UCSD-AML1 (cell line): Measurements from ENCODE around the gene PANK4.

ENCODE experiments used
- DNase-seq: peaks from one replicate; lab custom pipeline; 2025; ENCODE audit not compliant: unreplicated experiment; lab: John Stamatoyannopoulos, UW

Gene PANK4

DNA sequence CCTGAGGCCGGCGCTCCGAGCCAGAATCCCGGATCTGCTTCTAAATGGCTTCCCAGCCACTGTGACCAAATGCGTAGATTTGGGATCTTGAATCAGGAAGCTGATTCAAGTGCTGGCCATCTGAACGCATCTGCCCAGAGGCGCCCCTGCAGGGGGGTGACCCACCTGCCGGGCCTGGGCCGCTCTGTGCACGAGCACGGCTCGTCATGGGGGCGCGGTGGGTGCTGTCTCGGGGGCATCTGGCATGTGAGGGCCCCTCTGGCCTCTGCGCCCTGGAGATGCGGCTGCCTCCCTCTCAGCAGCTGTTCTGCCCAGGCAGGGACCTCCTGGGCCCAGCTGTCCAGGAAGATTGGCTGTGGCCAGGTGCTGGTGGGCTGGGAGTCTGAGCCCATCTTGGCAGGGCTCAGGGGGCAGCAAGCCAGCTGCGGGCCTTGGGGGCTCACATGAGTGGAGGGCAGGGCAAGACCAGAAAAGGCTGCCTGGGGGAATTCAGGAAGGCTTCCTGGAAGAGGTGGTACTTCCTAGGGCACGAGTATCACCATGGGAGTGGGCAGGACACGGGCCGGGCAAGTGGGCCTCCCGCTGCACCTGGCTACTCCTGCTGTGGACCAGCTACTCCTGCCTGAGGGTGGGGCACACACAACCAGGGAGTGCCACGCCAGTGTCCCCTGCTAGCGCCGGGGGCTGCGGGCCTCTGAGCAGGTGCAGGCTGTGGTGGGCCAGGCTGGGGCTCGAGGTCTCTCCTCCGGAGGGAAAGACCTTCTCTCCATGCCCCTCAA, 25.2 kb downstream of the PANK4 start:
- DNase-seq, result no peak

- DNase-seq, result no peak
Observed at GRCh38 chr1:2499986-2500596, 26.3 kb downstream of the PANK4 start.

- no peak for DNase-seq
Observed at GRCh38 chr1:2499260-2499659, 27.1 kb downstream of the PANK4 start.

DNA sequence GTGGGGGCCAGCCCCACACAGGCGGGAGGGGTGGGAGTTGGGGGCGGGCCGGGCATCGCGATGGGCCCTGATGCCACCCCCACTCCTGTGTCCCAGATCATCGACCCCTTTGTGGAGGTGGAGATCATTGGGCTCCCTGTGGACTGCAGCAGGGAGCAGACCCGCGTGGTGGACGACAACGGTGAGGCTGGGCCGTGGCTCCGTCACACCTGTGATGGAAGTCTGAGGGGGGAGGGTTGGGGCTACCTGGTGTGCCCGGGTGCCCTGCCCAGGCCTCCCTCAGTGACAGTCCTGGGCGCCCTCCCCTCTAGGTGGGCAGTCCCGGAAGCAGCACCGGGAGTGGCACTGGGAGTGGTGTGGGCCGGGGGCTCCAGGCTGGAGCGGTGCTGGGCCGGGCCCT, 27.7 kb downstream of the PANK4 start:
- DNase-seq, result no peak

DNA sequence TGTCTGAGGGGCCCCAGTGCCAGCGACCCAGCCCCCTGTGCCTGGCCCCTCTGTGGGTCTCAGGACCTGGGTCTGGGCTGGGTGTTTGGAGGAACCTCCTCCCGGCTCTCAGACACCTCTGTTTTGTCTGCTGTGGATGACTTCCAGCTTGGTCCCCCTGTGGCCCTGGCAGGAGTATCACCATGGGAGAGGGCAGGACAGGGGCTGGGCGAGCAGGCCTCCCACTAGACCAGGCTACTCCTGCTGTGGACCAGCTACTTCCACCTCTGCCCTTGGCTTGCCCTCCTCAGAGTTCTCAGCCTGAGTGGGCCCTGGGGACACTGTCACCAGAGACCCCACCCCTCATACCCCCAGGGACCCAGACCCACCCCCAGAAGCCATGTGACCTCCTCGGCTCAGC, 28.5 kb downstream of the PANK4 start:
- no peak for DNase-seq

DNA sequence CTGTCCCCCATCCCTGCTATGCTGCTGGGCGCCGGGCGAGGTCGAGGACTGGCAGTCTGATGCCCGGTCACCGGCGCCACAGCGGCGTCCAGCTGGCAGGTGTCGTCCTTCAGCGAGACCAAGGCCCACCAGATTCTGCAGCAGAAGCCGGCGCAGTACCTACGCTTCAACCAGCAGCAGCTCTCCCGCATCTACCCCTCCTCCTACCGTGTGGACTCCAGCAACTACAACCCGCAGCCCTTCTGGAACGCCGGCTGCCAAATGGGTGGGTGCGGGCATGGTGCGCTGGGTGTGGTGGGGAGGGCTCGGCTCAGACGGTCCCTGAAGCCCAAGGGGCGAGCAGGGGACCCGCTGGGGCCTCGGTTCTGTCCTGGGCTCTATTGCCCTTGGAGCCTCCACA, 29.6 kb downstream of the PANK4 start:
- DNase-seq, result no peak

- DNase-seq, result no peak
Observed at GRCh38 chr1:2496087-2496622, 30.2 kb downstream of the PANK4 start.

GRCh38 chr1:2495546-2495945, 30.9 kb downstream of the PANK4 start:
- no peak for DNase-seq

- no peak for DNase-seq
Observed at GRCh38 chr1:2495026-2495425, 31.4 kb downstream of the PANK4 start.

DNA sequence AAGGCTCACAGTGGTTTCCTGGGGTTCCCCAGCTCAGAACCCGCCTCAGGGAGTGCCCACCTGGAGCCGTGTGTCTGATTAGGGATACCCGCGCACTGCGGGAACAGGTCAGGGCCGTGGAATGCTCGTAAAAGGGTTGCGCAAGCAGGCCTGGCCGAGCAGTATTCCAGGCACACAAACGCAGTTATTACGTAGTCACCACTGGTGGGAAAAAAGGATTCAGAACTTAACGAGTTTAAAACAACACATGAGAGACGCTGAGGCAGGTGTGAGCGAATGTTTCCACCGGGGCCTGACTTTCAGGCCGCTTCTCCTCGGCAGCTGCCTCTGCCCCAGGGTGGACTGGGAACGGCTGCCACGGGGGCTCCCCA, 32.1 kb downstream of the PANK4 start:
- DNase-seq, result no peak

DNA sequence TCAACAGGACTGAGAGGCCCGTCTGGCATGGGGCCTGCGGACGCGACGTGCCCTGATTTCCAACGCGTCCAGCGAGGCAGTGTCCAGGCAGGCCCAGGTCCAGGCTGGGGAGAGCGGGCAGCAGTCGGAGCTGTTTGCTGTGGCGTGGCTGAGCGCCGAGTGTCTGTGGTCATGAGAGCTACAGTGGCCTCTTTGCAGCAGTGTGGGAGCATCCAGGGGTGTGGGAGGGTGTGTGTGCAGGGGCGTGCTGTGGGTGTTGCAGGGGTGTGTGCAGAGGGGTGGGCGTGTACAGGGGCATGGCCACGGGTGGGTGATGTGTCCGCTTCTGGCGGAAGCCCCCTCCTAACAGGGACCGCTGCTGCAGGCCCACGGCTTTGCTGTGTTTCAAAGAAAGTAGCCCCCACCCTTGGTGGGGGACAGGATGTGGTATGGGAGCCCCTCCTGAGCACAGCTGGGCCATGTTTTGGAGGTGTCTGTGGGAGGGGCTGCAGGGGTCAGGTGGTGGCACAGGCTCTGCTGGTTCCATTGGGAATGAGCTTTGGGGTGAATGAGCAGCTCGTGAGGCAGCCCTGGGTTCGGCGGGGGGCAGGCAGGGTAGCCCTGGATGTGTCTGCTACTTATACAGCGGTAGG, 32.6 kb downstream of the PANK4 start:
- DNase-seq, result no peak

- DNase-seq, result no peak
Observed at GRCh38 chr1:2493218-2493617, 33.2 kb downstream of the PANK4 start.

DNA sequence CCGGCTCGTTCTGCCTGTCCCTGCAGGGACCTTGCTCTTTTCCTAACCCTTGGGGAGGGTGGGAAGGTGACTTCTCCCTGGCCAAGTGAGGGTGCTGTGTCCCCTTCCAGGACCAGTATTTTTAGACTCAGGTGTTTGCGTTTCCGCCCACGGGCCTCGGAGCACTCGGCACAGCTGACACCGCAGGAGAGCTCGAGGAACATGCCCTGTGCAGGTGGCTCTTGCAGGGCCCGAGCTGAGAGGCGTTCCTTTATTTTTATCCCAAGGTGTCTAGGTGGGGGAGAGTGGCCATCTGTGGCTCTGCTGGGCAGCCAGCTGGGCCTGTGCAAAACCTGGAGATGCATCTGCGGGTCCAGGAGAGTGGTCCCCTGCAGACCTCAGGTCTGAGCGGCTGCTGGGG, 34.3 kb downstream of the PANK4 start:
- DNase-seq, result no peak

DNA sequence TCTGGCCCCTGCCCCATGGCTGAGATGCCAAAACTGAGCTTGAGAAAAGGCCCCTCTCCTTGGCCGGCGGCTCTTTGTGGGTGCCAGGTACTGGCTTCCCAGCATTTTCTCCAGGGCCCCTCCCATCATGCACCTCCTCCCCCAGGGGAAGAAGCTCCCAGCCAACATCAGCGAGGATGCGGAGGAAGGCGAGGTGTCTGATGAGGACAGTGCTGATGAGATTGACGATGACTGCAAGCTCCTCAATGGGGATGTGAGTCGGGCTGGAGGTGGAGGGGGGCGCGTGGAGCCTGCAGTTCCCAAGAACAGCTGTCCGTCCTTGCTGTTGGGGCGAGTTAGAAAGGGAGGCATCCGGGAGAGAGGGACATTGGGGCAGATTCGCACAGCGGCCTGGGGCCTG, 36.8 kb downstream of the PANK4 start:
- no peak for DNase-seq

GRCh38 chr1:2488688-2489087, 37.7 kb downstream of the PANK4 start:
- DNase-seq, result no peak

GRCh38 chr1:2486558-2486957, 39.8 kb downstream of the PANK4 start:
- DNase-seq, result no peak

GRCh38 chr1:2486041-2486440, 40.4 kb downstream of the PANK4 start:
- no peak for DNase-seq

DNA sequence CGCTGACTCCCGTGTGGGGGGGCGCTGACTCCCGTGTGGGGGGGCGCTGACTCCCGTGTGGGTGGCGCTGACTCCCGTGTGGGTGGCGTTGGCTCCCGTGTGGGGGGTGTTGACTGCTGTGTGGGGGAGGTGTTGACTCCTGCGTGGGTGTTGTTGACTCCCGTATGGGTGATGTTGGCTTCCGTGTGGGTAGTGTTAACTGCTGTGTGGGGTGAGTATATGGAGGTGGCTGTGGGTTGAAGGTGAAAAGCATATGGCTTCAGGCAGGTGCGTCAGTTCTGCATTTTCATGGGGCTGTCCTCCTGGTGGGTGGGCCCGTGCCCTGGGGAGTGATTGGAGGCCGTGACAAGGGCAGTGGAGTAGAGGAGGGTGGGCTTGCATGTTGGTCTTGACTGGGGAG, 42.4 kb downstream of the PANK4 start:
- DNase-seq, result no peak

- DNase-seq, result no peak
Observed at GRCh38 chr1:2483026-2483425, 43.4 kb downstream of the PANK4 start.

DNA sequence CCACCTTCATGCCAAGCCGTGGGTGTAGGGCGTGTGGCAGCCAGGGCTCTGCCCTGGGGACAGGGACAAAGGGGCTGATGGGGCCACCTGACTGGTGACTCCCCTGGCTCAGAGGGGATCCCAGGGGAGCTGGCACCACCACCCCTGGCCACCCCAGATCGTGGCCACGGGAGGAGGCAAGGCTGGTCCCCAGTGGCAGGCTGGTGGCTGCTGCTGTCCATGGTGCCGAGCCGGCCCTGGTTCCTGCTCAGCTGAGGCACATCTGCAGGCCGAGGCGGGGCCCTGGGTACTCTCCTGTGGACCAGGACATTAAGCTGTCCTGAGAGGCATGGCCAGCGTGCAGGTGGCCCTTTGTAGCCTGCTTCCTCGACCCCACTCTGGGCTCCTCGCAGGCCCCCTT, 43.8 kb downstream of the PANK4 start:
- DNase-seq, result no peak

DNA sequence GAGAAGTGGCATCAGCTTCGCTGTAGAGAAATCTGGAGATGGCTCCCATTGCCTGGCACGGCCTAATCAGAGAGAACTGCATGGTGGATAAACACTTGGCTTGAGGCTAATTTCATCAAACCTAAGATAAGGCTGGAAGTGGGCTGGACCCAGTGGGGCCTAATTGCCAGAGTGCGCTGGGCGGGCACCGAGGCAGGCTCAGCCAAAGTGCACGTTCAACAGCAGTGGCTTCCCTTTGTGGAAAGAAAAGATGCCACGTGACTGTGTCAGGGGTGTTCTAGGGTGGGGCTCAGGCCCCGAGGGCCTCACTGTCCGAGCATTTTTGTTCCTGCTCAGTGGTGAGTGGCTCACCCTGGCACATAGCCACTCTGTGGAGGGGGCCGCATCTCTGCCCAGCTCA, 44.5 kb downstream of the PANK4 start:
- no peak for DNase-seq

GRCh38 chr1:2480986-2481364, 45.4 kb downstream of the PANK4 start:
- no peak for DNase-seq
